Thymus (tissue), 11 donors: ENCODE results near the gene UBE3C. TPM values are rescaled to one million over a fixed set of nuclear protein-coding genes. Genes with fewer than 3 reads are reported as not detected.

ENCODE experiments used
- DNase-seq, 9 donors: peaks; one replicate each; pipeline ENCODE4 v3.0.0-alpha.2; 2013; ENCODE audit warnings: low spot score in 9 of 9, low read depth in 6 of 9, missing footprints in 1 of 9
- H3K27ac ChIP-seq, 2 donors: one replicate each; pipeline ENCODE4 v1.5.1; 2013; ENCODE audit warnings: control low read depth in 1 of 2, low read depth in 1 of 2, low read length in 1 of 2, mild to moderate bottlenecking in 1 of 2, moderate library complexity in 1 of 2
- H3K27me3 ChIP-seq, 2 donors: one replicate each; pipeline ENCODE4 v1.5.1; 2013; ENCODE audit warnings: low read length in 1 of 2; ENCODE audit not compliant: control insufficient read depth in 2 of 2, insufficient read depth in 1 of 2
- H3K36me3 ChIP-seq, 2 donors: one replicate each; pipeline ENCODE4 v1.5.1; 2013; ENCODE audit warnings: low read length in 1 of 2, mild to moderate bottlenecking in 1 of 2, moderate library complexity in 1 of 2; ENCODE audit not compliant: control insufficient read depth in 2 of 2, insufficient read depth in 2 of 2
- H3K4me1 ChIP-seq, 2 donors: one replicate each; pipeline ENCODE4 v1.5.1; 2013; ENCODE audit warnings: low read length in 2 of 2; ENCODE audit not compliant: control insufficient read depth in 2 of 2, insufficient read depth in 2 of 2
- H3K4me3 ChIP-seq, 2 donors: one replicate each; pipeline ENCODE4 v1.5.1; 2013; ENCODE audit warnings: low read length in 2 of 2, control low read depth in 1 of 2, mild to moderate bottlenecking in 1 of 2
- H3K9me3 ChIP-seq, 2 donors: one replicate each; pipeline ENCODE4 v1.5.1; 2013; ENCODE audit warnings: low read length in 1 of 2, mild to moderate bottlenecking in 1 of 2; ENCODE audit not compliant: control insufficient read depth in 2 of 2, insufficient read depth in 1 of 2
- WGBS: extraction: QIAGEN DNeasy Blood & Tissue Kit; methylation state at CpG from one replicate; pipeline ENCODE4 v1.1.7; 2013; 5-methylcytosine and 5-hydroxymethylcytosine counted together
- polyA plus RNA-seq: library from polyadenylated mRNA; stranded (reverse); fragments of 200-250 nt; gene quantifications from one replicate; pipeline ENCODE4 v1.2.3, GENCODE V29; 2013
- total RNA-seq: library from RNA; stranded (reverse); fragments of 120-200 nt; gene quantifications from one replicate; pipeline ENCODE4 v1.2.4, GENCODE V29; 2013
- donor health status: healthy.

UBE3C gene
- total and polyA plus RNA-seq, 2 donors, result 19.6 to 25.6 TPM

- Histone ChIP-seq H3K9me3 (peaks cover 0 to 13% of the 10 kb centered on the region in 2 donors), H3K4me3 (no peak overlapping the region), H3K4me1 (no peaks in the 10 kb centered on the region), H3K27ac (no peak overlapping the region), H3K36me3 (no peaks in the 10 kb centered on the region), H3K27me3 (no peaks in the 10 kb centered on the region)
- DNase-seq, result no peak
- WGBS, result 92% methylated on average over 9 of the region's 9 CpGs
Observed at GRCh38 chr7:157111311-157111710, 27.4 kb upstream of the UBE3C start.

DNA sequence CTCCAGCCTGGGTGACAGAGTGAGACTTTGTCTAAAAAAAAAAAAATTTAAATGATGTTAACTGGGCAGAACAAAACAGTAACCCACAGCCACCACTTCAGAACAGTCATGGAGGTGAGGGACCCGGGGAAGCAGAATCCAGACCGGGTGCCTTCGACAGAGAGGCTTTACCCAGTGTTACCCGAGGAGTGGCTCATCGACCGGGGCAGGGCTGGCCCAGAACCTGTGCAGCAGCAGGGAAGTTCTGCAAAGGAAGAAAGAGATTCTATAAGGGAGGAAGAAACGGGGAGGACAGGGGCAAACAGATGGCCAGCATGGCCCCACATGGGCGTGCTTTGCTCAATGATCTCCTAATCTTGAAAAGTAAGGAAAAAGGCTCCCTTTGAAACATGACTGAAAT lies 26.0 kb upstream of the UBE3C start:
- DNase-seq, result no peak
- H3K9me3 ChIP-seq, result peaks cover 0 to 13% of the 10 kb centered on the region in 2 donors
- H3K27ac ChIP-seq, result no peak overlapping the region
- no peaks in the 10 kb centered on the region for H3K27me3 ChIP-seq
- H3K4me3 ChIP-seq, result no peak overlapping the region
- WGBS, result 95% methylated on average over 8 of the region's 8 CpGs
- H3K36me3 ChIP-seq, result no peaks in the 10 kb centered on the region
- H3K4me1 ChIP-seq, result no peaks in the 10 kb centered on the region

DNA sequence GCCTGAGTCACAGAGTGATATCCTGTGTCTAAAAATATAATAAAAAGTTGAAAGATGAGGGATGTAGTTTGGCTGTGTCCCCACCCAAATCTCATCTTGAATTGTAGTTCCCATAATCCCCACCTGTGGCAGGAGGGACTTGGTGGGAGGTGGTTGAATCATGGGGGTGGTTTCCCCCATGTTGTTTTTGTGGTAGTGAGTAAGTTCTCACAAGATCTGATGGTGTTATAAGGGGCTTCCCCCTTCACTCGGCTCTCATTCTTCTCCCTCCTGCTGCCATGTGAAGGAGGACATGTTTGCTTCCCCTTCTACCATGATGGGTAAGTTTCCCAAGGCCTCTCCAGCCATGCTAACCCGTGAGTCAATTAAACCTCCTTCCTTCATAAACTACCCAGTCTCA lies 25.1 kb upstream of the UBE3C start:
- no peak for DNase-seq
- Histone ChIP-seq H3K27ac (no peak overlapping the region), H3K4me1 (no peaks in the 10 kb centered on the region), H3K36me3 (no peaks in the 10 kb centered on the region), H3K4me3 (no peak overlapping the region), H3K9me3 (peaks cover 0 to 8% of the 10 kb centered on the region in 2 donors), H3K27me3 (no peaks in the 10 kb centered on the region)
- WGBS, result 78% methylated on average over 2 of the region's 2 CpGs

- DNase-seq, result no peak
- Histone ChIP-seq H3K27ac (no peak overlapping the region), H3K36me3 (no peaks in the 10 kb centered on the region), H3K27me3 (no peaks in the 10 kb centered on the region), H3K4me1 (no peaks in the 10 kb centered on the region), H3K9me3 (peaks cover 0 to 9% of the 10 kb centered on the region in 2 donors), H3K4me3 (no peak overlapping the region)
- WGBS, result 99% methylated on average over 5 of the region's 5 CpGs
Observed at GRCh38 chr7:157116762-157117161, 22.0 kb upstream of the UBE3C start.

- DNase-seq, result no peak
- Histone ChIP-seq H3K27me3 (no peaks in the 10 kb centered on the region), H3K36me3 (no peaks in the 10 kb centered on the region), H3K4me1 (no peaks in the 10 kb centered on the region), H3K9me3 (peaks cover 0 to 5% of the 10 kb centered on the region in 2 donors), H3K4me3 (no peak overlapping the region), H3K27ac (no peak overlapping the region)
- WGBS, result 95% methylated on average over 2 of the region's 2 CpGs
Observed at GRCh38 chr7:157117796-157118195, 20.9 kb upstream of the UBE3C start.

GRCh38 chr7:157120181-157120580 lies 18.5 kb upstream of the UBE3C start:
- Histone ChIP-seq H3K4me1 (no peaks in the 10 kb centered on the region), H3K27ac (no peak overlapping the region), H3K27me3 (peaks cover 0 to 1% of the 10 kb centered on the region in 2 donors), H3K4me3 (no peak overlapping the region), H3K36me3 (no peaks in the 10 kb centered on the region), H3K9me3 (peaks cover 0 to 5% of the 10 kb centered on the region in 2 donors)
- DNase-seq, result no peak
- WGBS, result 96% methylated on average over 14 of the region's 14 CpGs

DNA sequence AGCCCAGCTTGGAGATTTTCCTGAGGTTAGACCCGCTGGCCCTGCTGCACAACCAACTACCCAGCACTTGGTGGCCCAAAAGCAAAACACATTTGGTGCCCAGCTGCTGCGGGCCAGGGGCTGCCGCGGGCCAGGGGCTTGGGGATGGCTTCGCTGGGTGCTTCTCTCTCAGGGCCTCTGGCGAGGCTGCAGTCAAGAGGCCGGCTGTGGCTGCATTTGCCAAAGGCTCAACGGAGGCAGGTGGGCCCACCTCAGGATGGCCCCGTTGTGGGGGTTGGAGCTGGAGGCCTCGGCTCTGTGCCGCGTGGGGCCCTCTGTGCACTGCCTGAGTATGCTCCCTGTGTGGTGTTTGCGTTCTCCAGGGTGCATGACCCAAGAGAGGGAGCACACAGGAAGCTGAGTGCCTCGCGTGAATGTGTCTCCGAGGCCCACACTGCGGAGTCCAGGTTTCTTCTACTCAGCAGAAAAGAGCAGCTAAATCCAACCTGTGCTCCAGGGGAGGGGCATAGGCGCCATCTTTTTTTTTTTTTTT lies 17.5 kb upstream of the UBE3C start:
- Histone ChIP-seq H3K9me3 (peaks cover 0 to 5% of the 10 kb centered on the region in 2 donors), H3K36me3 (no peaks in the 10 kb centered on the region), H3K27me3 (peaks cover 0 to 7% of the 10 kb centered on the region in 2 donors), H3K4me1 (no peaks in the 10 kb centered on the region), H3K4me3 (no peak overlapping the region), H3K27ac (no peak overlapping the region)
- WGBS, result 93% methylated on average over 18 of the region's 18 CpGs
- DNase-seq, result no peak

GRCh38 chr7:157122800-157123495 lies 15.8 kb upstream of the UBE3C start:
- H3K36me3 ChIP-seq, result no peaks in the 10 kb centered on the region
- H3K27me3 ChIP-seq, result peaks cover 0 to 7% of the 10 kb centered on the region in 2 donors
- no peaks in the 10 kb centered on the region for H3K4me1 ChIP-seq
- no peak for DNase-seq
- H3K27ac ChIP-seq, result no peak overlapping the region
- peaks cover 0 to 5% of the 10 kb centered on the region in 2 donors for H3K9me3 ChIP-seq
- WGBS, result 87% methylated on average over 12 of the region's 12 CpGs
- H3K4me3 ChIP-seq, result no peak overlapping the region

GRCh38 chr7:157124690-157125089 lies 14.0 kb upstream of the UBE3C start:
- no peak overlapping the region for H3K4me3 ChIP-seq
- 94% methylated on average over 15 of the region's 15 CpGs for WGBS
- DNase-seq, result no peak
- no peaks in the 10 kb centered on the region for H3K36me3 ChIP-seq
- peaks cover 0 to 7% of the 10 kb centered on the region in 2 donors for H3K27me3 ChIP-seq
- no peaks in the 10 kb centered on the region for H3K4me1 ChIP-seq
- H3K9me3 ChIP-seq, result no peaks in the 10 kb centered on the region
- H3K27ac ChIP-seq, result no peak overlapping the region
